ENCODE results near the gene RNGTT.

Gene RNGTT

DNA sequence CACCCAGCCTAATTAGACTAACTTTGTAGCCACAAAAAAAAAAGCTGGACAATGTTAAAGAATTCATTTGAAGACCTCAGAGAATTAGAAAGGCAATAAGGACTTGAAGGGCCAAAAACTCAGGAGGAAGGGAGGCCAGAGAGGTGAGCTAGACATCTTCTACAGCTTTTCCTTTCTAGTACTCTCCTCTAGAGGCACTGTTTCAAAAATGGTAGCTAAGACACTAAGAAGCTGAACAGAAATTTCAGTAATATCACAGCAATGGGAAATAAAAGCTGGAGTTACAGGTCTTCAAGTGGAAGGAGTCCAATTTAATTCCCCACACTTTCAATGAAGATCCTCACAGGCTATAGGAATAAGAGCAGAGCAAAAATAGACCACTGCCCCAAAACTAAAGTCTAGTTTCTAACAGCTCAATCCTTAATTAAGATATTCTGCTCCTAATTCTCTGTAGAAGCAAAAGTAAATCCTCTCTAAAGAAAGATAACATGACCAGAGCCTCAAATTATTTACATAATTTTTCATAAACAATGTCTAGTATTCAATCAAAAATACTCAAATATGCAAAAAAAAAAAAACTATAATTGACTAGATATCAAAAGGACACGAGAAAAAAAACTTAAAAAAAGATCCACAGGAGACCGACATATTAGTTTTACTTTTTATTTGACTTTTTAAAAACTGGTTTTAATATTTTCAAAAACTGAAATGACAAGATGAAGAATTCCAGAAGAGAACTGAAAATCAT, 63.7 kb downstream of the RNGTT start:
- Mint-ChIP-seq H3K27me3 (no peaks in the 10 kb centered on the region), H3K36me3 (peaks cover 20% of the 10 kb centered on the region), H3K27ac (no peak overlapping the region), H3K9me3 (no peaks in the 10 kb centered on the region), H3K4me3 (no peak overlapping the region), H3K4me1 (no peaks in the 10 kb centered on the region)

DNA sequence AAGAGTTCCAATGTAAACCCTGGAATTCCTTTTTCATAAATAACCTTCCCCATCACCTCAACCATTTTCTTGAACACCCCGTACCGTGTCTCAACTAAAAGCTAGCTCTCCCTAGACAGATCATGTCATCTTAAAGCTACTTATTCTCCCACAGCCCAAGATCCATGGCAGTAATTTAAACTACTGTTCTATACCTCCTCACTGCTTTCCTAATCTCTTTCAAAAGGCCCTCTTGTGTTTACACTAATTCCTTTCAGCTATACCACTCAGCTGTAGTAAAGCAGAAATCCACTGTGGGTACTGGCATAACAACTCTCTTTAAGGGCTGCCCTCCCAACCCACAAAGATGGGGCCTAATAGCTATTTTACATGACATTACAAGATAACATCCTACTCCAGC, 67.5 kb downstream of the RNGTT start:
- Mint-ChIP-seq H3K9me3 (no peaks in the 10 kb centered on the region), H3K27me3 (no peaks in the 10 kb centered on the region), H3K36me3 (peaks cover 9% of the 10 kb centered on the region), H3K4me1 (no peaks in the 10 kb centered on the region), H3K4me3 (no peak overlapping the region), H3K27ac (no peak overlapping the region)

DNA sequence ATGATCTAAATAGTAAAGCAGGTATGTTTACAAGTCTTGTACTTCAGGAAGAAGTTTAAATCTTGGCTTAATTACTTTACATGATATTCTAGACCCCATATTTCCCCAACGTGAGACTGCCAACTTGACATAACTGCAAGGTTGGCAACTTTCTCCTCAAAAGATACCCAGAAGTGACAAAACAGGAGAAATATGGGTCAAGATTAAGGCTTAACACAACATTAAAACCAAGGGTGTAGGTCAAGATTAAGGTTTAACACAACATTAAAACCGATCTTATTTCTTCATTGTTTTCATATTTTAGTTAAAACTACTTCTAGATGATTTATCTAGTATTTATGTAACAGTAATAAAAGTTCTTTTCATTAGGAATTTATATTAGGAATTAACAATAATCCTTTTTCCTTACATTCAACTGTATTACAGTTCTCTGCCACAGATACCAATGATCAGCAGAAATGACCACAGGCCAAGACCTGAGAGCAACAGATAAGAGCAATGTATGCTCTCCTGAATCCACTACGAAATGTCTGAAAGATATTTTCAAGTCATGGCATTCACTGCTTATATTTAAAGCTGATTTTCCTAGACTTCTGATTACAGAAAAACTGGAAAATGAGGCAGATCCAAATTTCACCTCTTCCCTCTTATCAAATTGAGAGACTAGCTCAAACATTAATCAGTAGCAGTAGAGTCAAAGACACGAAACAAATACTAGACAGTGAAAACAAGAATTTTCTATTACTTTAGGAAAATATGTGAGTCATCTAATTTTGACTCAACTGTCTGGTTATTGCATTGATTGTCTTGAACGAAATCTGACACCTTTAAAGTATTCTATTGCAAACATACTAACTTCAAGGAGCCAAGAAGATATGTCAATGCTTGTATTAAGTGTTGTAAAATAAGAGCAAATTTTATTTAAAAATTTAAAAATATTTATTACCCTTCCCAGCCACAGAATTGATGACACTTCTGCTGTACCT, 72.3 kb downstream of the RNGTT start:
- peak overlapping the region; percentile 55 for H3K27ac Mint-ChIP-seq
- H3K36me3 Mint-ChIP-seq: peaks cover 13% of the 10 kb centered on the region
- H3K27me3 Mint-ChIP-seq: no peaks in the 10 kb centered on the region
- H3K4me1 Mint-ChIP-seq: no peaks in the 10 kb centered on the region
- no peak overlapping the region for H3K4me3 Mint-ChIP-seq
- H3K9me3 Mint-ChIP-seq: no peaks in the 10 kb centered on the region

DNA sequence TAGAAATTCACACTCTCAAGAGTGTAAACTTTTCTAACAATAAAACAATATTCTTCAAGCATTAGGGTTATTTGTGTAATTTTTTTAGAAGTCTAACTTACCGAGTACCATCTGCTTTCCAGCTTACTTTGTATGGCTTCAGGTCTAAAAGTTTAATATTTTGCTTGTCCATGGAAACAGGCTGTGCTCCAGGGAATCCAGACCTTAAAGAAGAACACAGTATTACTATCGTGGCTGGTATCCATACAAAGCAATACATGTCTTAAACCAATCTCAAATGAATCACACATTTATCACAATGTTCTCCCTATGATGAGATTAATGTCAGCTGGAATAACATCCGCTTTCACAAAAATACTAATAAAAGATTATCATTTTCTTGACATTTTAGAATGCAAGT, 73.0 kb downstream of the RNGTT start:
- no peaks in the 10 kb centered on the region for H3K9me3 Mint-ChIP-seq
- no peak overlapping the region for H3K4me3 Mint-ChIP-seq
- no peak overlapping the region for H3K27ac Mint-ChIP-seq
- no peaks in the 10 kb centered on the region for H3K27me3 Mint-ChIP-seq
- peaks cover 1% of the 10 kb centered on the region for H3K4me1 Mint-ChIP-seq
- H3K36me3 Mint-ChIP-seq: peaks cover 19% of the 10 kb centered on the region

DNA sequence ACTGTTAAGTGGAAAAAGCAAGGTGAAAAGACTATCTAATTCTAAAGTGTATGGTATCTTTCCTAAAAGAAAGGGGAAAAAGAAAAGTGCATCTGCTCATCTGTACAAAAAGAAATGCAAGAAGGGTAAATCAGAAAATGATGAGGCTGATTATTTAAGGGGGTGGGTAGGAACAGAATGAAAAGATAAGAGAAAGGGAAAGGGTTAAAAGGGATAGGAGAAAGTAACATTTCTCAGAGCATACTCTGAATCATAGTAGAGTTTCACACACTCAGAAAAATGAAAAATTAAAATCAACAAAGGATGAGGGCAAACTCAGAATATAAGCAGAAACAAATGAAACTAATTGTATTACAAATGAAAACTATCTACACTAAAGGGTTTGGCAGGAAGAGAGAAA, 79.1 kb downstream of the RNGTT start:
- H3K9me3 Mint-ChIP-seq: no peaks in the 10 kb centered on the region
- H3K27ac Mint-ChIP-seq: no peak overlapping the region
- H3K27me3 Mint-ChIP-seq: no peaks in the 10 kb centered on the region
- H3K4me1 Mint-ChIP-seq: peaks cover 24% of the 10 kb centered on the region
- H3K36me3 Mint-ChIP-seq: peaks cover 34% of the 10 kb centered on the region
- H3K4me3 Mint-ChIP-seq: no peak overlapping the region

DNA sequence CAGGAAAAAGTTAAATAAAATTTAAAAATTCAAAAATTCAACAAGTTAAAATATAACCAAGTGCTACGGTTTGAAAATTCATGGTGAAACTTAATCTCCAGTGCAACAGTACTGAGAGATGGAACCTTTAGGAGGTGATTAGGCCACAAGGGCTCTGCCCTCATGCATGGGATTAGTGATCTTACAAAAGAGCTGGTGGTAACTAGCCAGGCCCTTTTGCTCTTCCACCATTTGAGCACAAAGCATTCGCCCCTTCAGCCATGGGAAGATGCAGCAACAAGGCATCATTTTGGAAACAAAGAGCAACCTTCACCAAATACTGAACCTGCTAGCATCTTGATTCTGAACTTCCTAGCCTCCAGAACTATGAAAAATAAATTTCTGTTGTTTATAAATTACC, 80.9 kb downstream of the RNGTT start:
- Mint-ChIP-seq H3K36me3 (peaks cover 30% of the 10 kb centered on the region), H3K27me3 (no peaks in the 10 kb centered on the region), H3K4me1 (peaks cover 24% of the 10 kb centered on the region)

DNA sequence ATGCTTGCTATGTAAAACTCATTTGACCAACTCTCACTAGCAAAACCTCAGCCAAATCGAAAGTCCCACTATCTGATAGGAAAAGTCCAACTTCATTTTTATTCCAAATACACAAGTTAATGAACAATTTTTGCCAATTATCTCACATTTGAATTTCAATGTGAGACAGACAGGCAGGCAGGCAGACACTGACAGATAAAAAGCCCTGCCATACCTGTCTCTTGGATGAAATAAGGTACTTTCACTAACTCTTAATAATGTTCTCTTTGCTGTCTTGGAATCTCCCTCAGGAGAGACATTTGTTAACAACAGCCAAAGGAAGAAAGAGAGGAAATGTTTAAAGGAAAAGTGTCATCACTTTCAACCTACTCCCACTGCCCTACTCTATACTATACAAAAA, 82.0 kb downstream of the RNGTT start:
- Mint-ChIP-seq H3K36me3 (peaks cover 21% of the 10 kb centered on the region), H3K9me3 (no peaks in the 10 kb centered on the region), H3K27ac (no peak overlapping the region), H3K4me3 (no peak overlapping the region), H3K4me1 (peaks cover 24% of the 10 kb centered on the region), H3K27me3 (no peaks in the 10 kb centered on the region)

More for the DNA sequence above, 80.9 kb downstream of the RNGTT start:
- H3K27ac Mint-ChIP-seq: no peak overlapping the region
- H3K4me3 Mint-ChIP-seq: no peak overlapping the region
- no peaks in the 10 kb centered on the region for H3K9me3 Mint-ChIP-seq

DNA sequence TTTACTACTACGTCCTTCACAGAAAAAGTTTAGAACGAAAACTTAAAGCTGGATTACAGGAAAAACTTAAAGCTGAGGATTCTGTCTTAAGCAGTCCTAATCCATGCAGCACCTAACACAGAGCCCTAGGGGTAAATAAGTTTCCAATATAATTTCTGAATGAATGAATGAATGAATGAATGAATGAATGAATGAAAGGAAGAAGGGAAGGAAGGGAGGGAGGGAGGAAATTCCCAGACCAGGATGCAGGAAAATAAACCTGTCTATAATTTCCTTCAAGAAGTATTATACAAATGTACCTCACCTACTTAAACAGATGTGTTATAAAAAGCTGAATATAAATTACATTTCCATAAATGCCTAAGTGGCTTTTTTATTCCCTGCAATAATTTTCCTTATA, 83.4 kb downstream of the RNGTT start:
- Mint-ChIP-seq H3K36me3 (peaks cover 11% of the 10 kb centered on the region), H3K4me1 (peaks cover 21% of the 10 kb centered on the region), H3K4me3 (no peak overlapping the region), H3K27me3 (no peaks in the 10 kb centered on the region), H3K9me3 (no peaks in the 10 kb centered on the region), H3K27ac (no peak overlapping the region)

DNA sequence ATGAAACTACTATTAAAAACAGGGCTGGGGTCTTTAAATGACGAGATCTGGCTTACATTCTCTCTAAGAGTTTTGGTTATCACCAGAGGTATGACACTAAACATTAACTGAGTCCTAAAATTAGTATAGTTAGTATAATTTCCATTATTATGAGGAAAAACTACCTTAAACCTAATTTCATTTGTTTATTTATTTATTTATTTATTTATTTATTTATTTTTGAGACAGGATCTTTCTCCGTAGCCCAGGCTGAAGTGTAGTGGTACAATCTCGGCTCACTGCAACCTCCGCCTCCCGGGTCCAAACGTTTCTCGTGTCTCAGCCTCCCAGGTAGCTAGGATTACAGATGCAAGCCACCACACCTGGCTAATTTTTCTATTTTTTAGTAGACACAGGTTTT, 85.5 kb downstream of the RNGTT start:
- Mint-ChIP-seq H3K4me1 (peaks cover 23% of the 10 kb centered on the region), H3K27ac (no peak overlapping the region), H3K4me3 (no peak overlapping the region), H3K9me3 (no peaks in the 10 kb centered on the region), H3K27me3 (no peaks in the 10 kb centered on the region), H3K36me3 (peaks cover 1% of the 10 kb centered on the region)

DNA sequence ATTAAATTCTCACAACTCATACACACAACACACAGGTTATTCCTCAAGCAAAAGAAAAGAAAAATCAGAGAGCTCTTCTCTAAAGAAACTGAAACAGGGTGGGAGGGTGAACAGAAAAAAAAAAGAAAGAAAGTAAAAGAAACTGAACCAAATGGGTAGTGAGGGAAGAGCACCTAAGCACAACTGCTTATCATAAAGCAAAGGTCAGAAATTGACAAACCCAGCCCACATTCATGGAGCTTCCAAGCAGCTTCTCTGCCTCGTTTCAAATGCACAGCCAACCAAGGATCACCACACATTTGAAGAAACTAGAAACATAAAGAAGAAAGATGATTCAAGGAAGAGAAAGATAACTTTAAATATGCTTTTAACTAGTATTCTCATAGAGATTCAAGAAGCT, 90.5 kb downstream of the RNGTT start:
- H3K27me3 Mint-ChIP-seq: no peaks in the 10 kb centered on the region
- no peaks in the 10 kb centered on the region for H3K9me3 Mint-ChIP-seq
- H3K27ac Mint-ChIP-seq: peak overlapping the region; percentile 30
- H3K36me3 Mint-ChIP-seq: peaks cover 1% of the 10 kb centered on the region
- H3K4me3 Mint-ChIP-seq: no peak overlapping the region
- H3K4me1 Mint-ChIP-seq: peaks cover 32% of the 10 kb centered on the region

DNA sequence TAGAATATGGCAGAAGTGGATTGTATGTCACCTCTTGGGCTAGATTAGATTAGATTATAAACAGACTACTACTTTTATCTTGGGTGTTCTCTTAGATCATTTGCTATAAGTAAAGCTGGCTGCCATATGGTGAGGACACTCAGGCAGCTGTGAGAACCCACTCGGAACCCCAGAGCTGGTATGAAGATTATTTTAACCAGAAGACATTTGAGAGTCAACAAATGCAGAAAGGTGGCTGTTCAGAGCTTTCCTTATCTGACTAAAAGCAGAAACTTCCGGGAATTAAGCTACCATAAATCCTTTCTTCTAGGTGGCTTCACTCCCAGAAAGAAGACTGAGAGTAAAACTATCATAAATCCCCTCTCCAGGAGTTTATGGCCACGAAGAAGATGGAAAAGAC, 91.9 kb downstream of the RNGTT start:
- H3K36me3 Mint-ChIP-seq: peaks cover 5% of the 10 kb centered on the region
- no peak overlapping the region for H3K4me3 Mint-ChIP-seq
- H3K27ac Mint-ChIP-seq: no peak overlapping the region
- no peaks in the 10 kb centered on the region for H3K9me3 Mint-ChIP-seq
- H3K27me3 Mint-ChIP-seq: no peaks in the 10 kb centered on the region
- peaks cover 45% of the 10 kb centered on the region for H3K4me1 Mint-ChIP-seq

DNA sequence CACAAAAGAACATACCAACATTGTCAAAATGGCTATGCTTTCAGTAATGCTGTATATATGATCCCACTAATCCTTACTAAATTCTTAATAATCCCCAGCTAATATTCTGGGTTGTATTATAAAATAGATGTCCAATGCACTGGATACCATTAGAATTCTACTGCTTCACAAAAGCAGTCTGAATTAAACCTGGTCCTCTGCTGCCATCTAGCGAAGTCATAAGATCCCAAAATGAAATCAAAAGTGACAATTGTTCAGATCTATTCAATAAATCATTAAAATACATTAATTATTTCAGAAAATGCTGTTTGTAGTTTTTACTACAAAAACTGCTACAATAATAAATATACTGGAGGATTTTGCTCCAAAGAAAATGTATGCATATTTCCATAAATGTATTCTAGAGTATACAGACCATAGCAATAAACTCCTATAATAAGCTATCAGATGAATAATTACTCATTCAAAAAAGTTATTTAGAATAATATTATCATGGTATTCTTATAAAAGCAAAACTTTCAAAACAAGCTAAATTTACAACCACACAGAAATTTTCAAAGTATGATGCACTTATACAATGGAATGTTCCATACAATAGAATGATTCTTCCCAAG, 92.6 kb downstream of the RNGTT start:
- H3K9me3 Mint-ChIP-seq: no peaks in the 10 kb centered on the region
- H3K4me1 Mint-ChIP-seq: peaks cover 52% of the 10 kb centered on the region
- no peaks in the 10 kb centered on the region for H3K27me3 Mint-ChIP-seq
- peaks cover 7% of the 10 kb centered on the region for H3K36me3 Mint-ChIP-seq
- H3K4me3 Mint-ChIP-seq: no peak overlapping the region
- H3K27ac Mint-ChIP-seq: no peak overlapping the region

DNA sequence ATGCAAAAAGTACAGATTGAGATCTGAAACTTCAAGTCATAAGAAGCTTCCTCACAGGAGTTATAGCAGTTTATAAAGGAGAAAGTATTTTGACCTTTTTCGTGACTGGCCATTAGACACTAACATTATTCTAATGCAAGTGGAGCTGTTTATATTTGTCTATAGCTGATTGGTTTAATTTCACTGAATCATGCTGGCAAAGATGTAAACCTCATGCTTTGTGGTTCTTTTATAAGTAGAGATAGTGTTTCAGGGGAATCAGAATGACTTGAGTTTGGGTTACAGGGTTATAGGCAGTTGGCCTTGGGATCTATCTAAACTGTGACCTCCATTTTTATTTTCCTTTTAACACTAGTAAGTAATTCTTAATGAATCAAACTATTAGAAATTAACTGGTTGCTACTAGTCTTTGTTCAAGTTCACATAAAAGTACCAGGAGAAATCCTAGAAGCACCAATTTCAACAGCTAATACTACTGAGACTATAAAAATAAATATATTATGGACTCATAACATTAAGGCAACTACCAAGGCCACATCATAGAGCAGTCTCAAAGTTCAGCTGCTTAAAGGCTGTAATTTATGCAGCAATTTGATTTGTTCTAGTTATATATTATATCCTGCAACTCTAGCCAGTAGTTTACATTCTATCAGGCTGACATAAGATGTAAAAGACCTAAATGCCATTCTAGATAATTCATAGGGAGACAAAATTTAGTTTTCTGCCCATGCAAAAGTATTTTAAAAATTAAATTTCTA, 94.0 kb downstream of the RNGTT start:
- peaks cover 57% of the 10 kb centered on the region for H3K4me1 Mint-ChIP-seq

DNA sequence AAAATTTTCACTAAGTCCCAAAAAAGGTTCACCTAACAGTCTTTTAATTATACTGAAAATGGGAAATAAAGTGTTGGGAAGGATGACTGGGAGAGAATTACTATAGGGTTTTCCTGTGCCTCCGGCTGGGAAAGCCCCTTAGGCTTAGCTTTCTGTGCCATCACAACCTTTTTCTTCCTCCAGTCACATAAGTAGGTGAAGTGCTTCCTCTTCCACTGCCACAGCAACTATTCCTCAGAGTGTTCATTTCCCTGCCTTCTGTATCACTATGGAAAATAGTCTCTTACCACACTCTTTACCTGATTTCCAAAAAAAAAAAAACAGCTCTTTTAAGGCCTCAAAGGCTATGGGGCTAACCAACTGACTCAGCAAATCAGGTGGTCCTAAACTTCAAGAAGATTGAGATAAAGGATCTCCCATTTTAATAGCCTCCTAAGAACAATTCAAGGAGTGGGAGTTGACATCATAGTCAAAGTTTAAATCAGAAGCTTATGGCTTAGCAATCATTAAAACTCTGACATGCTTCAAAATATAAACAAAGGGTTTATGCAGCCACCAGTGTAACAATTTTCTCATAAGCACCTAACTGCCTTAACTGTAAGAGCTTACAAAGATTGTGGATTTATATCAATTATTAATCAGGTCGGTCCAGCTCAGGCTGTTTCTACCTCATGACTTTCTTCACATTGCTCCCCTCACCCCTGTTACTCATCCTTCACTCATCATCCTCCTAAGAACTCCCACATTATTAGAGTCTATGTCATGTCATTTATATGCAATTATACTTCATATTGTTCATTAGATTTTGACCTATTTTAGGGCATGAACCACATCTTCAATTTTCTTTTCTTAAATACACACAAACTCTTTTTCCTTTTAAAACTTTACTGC, 95.3 kb downstream of the RNGTT start:
- H3K27ac Mint-ChIP-seq: no peak overlapping the region
- H3K9me3 Mint-ChIP-seq: no peaks in the 10 kb centered on the region
- no peak overlapping the region for H3K4me3 Mint-ChIP-seq

More for the DNA sequence above, 94.0 kb downstream of the RNGTT start:
- Mint-ChIP-seq H3K27me3 (no peaks in the 10 kb centered on the region), H3K4me3 (no peak overlapping the region), H3K9me3 (no peaks in the 10 kb centered on the region), H3K27ac (no peak overlapping the region), H3K36me3 (peaks cover 10% of the 10 kb centered on the region)

More for the DNA sequence above, 95.3 kb downstream of the RNGTT start:
- H3K36me3 Mint-ChIP-seq: peaks cover 13% of the 10 kb centered on the region
- H3K27me3 Mint-ChIP-seq: no peaks in the 10 kb centered on the region
- H3K4me1 Mint-ChIP-seq: peaks cover 49% of the 10 kb centered on the region

Measured in activated naive CD4-positive, alpha-beta T cell treated with anti-CD3 and anti-CD28 coated beads, Interleukin-2, amount 50 U/mL, for 24 hours (primary cell).